Activated CD8-positive, alpha-beta memory T cell treated with anti-CD3 and anti-CD28 coated beads for 4 hours (primary cell): ENCODE data around the gene TMX4.
"Not testable (repeated sequence)": the region's sequence is repeated elsewhere in the genome, so short reads cannot be mapped to it uniquely, and the experiment has no call there.

Source experiments
- DNase-seq, 2 donors: peaks; one replicate each; pipeline ENCODE4 v3.0.0-alpha.2; 2020; ENCODE audit warnings: low read depth in 2 of 2

TMX4 gene

GRCh38 chr20:7967199-7967844 is 52.2 kb downstream of the TMX4 start:
- DNase-seq, result no peak

- no peak for DNase-seq
These were observed 53.4 kb downstream of the TMX4 start for GRCh38 chr20:7966176-7966575.

GRCh38 chr20:7959484-7959883 is 60.1 kb downstream of the TMX4 start:
- no peak for DNase-seq

GRCh38 chr20:7956561-7956960 is 63.0 kb downstream of the TMX4 start:
- not testable (repeated sequence) for DNase-seq

- DNase-seq, result no peak
These were observed 69.2 kb downstream of the TMX4 start for GRCh38 chr20:7950387-7950786.

GRCh38 chr20:7943891-7944290 is 75.7 kb downstream of the TMX4 start:
- no peak for DNase-seq

GRCh38 chr20:7940341-7940740 is 79.2 kb downstream of the TMX4 start, which contains the start of gene HAO1:
Gene HAO1, minus strand, starts transcription at chr20:7940458. Its CDS starts 36 bp downstream, at chr20:7940422.
- no peak for DNase-seq

- DNase-seq, result no peak
These were observed 79.9 kb downstream of the TMX4 start for GRCh38 chr20:7939663-7940062.

GRCh38 chr20:7938058-7938457 is 81.5 kb downstream of the TMX4 start:
- no peak for DNase-seq

GRCh38 chr20:7937328-7937727 is 82.2 kb downstream of the TMX4 start:
- DNase-seq, result no peak

- DNase-seq, result no peak
These were observed 84.5 kb downstream of the TMX4 start for GRCh38 chr20:7935027-7935551.

GRCh38 chr20:7933346-7933745 is 86.2 kb downstream of the TMX4 start:
- no peak for DNase-seq

- DNase-seq, result no peak
These were observed 89.2 kb downstream of the TMX4 start for GRCh38 chr20:7930343-7930742.
